ELF-1 (cell line): ENCODE data around the gene CCDC124.

Source experiments
- DNase-seq: peaks from one replicate; pipeline ENCODE4 v3.0.0-alpha.2; 2016; ENCODE audit warnings: low read depth, low spot score

Gene CCDC124

GRCh38 chr19:17936379-17936778 is 3.6 kb downstream of the CCDC124 start:
- no peak for DNase-seq

GRCh38 chr19:17937371-17937900 is 4.6 kb downstream of the CCDC124 start:
- no peak for DNase-seq

- DNase-seq, result peak; percentile 90
These were observed 5.5 kb downstream of the CCDC124 start for GRCh38 chr19:17938092-17938845.

GRCh38 chr19:17942181-17942580 is 9.4 kb downstream of the CCDC124 start:
- no peak for DNase-seq

GRCh38 chr19:17942582-17943273 is 9.9 kb downstream of the CCDC124 start:
- no peak for DNase-seq

- no peak for DNase-seq
These were observed 10.7 kb downstream of the CCDC124 start for GRCh38 chr19:17943274-17944221.

- DNase-seq, result no peak
These were observed 11.5 kb downstream of the CCDC124 start for GRCh38 chr19:17944301-17944700.

- no peak for DNase-seq
These were observed 14.4 kb downstream of the CCDC124 start for GRCh38 chr19:17946965-17947784.

- DNase-seq, result peak; percentile 95
These were observed 15.1 kb downstream of the CCDC124 start for GRCh38 chr19:17947815-17948513.

- DNase-seq, result no peak
These were observed 15.7 kb downstream of the CCDC124 start for GRCh38 chr19:17948514-17948900.

- peak; percentile 65 for DNase-seq
These were observed 16.4 kb downstream of the CCDC124 start for GRCh38 chr19:17948931-17949930.

GRCh38 chr19:17949956-17950309 is 17.1 kb downstream of the CCDC124 start:
- peak; percentile 72 for DNase-seq

GRCh38 chr19:17950310-17951156 is 17.7 kb downstream of the CCDC124 start:
- peak; percentile 61 for DNase-seq

GRCh38 chr19:17951157-17951989 is 18.6 kb downstream of the CCDC124 start:
- no peak for DNase-seq

- DNase-seq, result no peak
These were observed 19.5 kb downstream of the CCDC124 start for GRCh38 chr19:17951990-17952976.

- DNase-seq, result no peak
These were observed 20.5 kb downstream of the CCDC124 start for GRCh38 chr19:17953316-17953801.
